Natural killer cell (primary cell): Measurements from ENCODE around the gene HTR1A. TPM values are rescaled to one million over a fixed set of nuclear protein-coding genes. Genes with fewer than 3 reads are reported as not detected.

ENCODE experiments used
- ATAC-seq, 3 donors: fragments of 150-1000 bp in 2 of 3; fragments of 200-7000 bp in 1 of 3; cut with Tn5 transposase; 1 replicate in 1 of 3; 2 replicates in 2 of 3; pipeline ENCODE4 v1.10.0; 2021; ENCODE audit warnings: mild to moderate bottlenecking in 2 of 3, moderate library complexity in 2 of 3
- DNase-seq, 2 donors: peaks; one replicate each; pipeline versions ENCODE4 v3.0.0 to v3.0.0-alpha.2; 2013 to 2021; ENCODE audit warnings: mixed read lengths in 1 of 2
- H3K27ac ChIP-seq: one replicate; pipeline ENCODE4 v1.5.1; 2013; ENCODE audit warnings: mild to moderate bottlenecking, low read length
- H3K27me3 ChIP-seq: one replicate; pipeline ENCODE4 v1.6.1; 2013; ENCODE audit warnings: low read length; ENCODE audit not compliant: control insufficient read depth, insufficient read depth
- H3K36me3 ChIP-seq: one replicate; pipeline ENCODE4 v1.6.1; 2013; ENCODE audit warnings: low read length; ENCODE audit not compliant: control insufficient read depth, insufficient read depth
- H3K4me1 ChIP-seq: one replicate; pipeline ENCODE4 v1.6.1; 2013; ENCODE audit warnings: low read length; ENCODE audit not compliant: control insufficient read depth, insufficient read depth
- H3K4me3 ChIP-seq: one replicate; pipeline ENCODE4 v1.5.1; 2013; ENCODE audit warnings: low read length
- H3K9me3 ChIP-seq: one replicate; pipeline ENCODE4 v1.6.1; 2013; ENCODE audit warnings: low read length; ENCODE audit not compliant: control insufficient read depth, insufficient read depth
- H3K27ac Mint-ChIP-seq, 2 donors: one replicate each; pipeline ENCODE4 v1.8.0; 2022; ENCODE audit warnings: mild to moderate bottlenecking in 2 of 2, mixed read lengths in 2 of 2, moderate library complexity in 1 of 2
- H3K27me3 Mint-ChIP-seq, 2 donors: one replicate each; pipeline ENCODE4 v1.8.0; 2022; ENCODE audit warnings: low read depth in 2 of 2, mixed read lengths in 2 of 2
- H3K36me3 Mint-ChIP-seq: one replicate; pipeline ENCODE4 v1.8.0; 2022; ENCODE audit warnings: mixed read lengths
- H3K4me1 Mint-ChIP-seq, 2 donors: one replicate each; pipeline ENCODE4 v1.8.0; 2022; ENCODE audit warnings: mixed read lengths in 2 of 2
- H3K4me3 Mint-ChIP-seq: one replicate; pipeline ENCODE4 v1.8.0; 2022; ENCODE audit warnings: mild to moderate bottlenecking, moderate library complexity, mixed read lengths
- H3K9me3 Mint-ChIP-seq, 2 donors: one replicate each; pipeline ENCODE4 v1.8.0; 2022; ENCODE audit warnings: mixed read lengths in 2 of 2
- WGBS: methylation state at CpG from one replicate; pipeline ENCODE4 v1.1.7; 2013; ENCODE audit warnings: missing lambda C conversion rate; ENCODE audit not compliant: insufficient coverage; 5-methylcytosine and 5-hydroxymethylcytosine counted together
- intact Hi-C: fragments of 100-400 bp; cut with micrococcal nuclease; formaldehyde crosslinking; loops from one replicate; pipeline ENCODE4 v1.14.2; 2022
- total RNA-seq, 4 donors: library from RNA; stranded (reverse); fragments of 120-200 nt in 1 of 4; gene quantifications; one replicate each; pipeline versions ENCODE4 v1.2.3 to v1.2.4, GENCODE V29; 2013 to 2022
- TF ChIP-seq, protein P1 (sequence below): fragments of 200-600 bp; IDR thresholded peaks from one replicate; pipeline ENCODE4 v1.8.0; 2022; ENCODE audit warnings: antibody characterized with exemption

HTR1A gene
- total RNA-seq, 3 donors from 2014 or later (not counting 1 experiment from before 2014, with no cell fraction given) = not detected

DNA sequence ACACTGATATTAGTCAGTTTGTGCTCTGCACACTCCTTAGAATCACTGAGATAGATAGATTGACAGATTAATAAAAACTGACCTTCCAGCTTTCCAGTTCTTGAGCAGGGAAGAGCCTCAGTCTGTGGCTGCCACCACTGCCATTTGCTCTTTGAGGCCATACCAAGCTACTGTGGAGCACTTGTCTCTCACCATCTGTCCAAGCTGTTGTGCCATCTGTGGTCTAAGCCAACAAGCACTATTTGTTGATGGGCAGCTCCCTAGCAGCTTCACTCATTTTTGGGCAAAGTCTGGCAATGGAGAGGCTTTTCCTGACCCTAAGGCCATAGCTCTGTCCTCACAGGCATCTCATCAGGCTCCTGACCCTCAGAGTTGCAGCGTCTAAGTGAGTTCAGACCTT is 30.4 kb downstream of the HTR1A start:
- Mint-ChIP-seq H3K36me3 (peaks cover 5% of the 10 kb centered on the region), H3K4me3 (no peak overlapping the region), H3K27ac (no peak overlapping the region), H3K9me3 (peaks cover 12 to 18% of the 10 kb centered on the region in 2 donors), H3K27me3 (no peaks in the 10 kb centered on the region), H3K4me1 (no peaks in the 10 kb centered on the region)
- Histone ChIP-seq H3K9me3 (peaks cover 4% of the 10 kb centered on the region), H3K27ac (no peak overlapping the region), H3K36me3 (no peaks in the 10 kb centered on the region), H3K27me3 (no peaks in the 10 kb centered on the region), H3K4me1 (no peaks in the 10 kb centered on the region), H3K4me3 (no peak overlapping the region)
- DNase-seq (no peak), ATAC-seq (no peak)
- 89% methylated on average over 1 of the region's 1 CpG for WGBS
- intact Hi-C loops = no loop called here
- TF ChIP-seq, protein P1, sequence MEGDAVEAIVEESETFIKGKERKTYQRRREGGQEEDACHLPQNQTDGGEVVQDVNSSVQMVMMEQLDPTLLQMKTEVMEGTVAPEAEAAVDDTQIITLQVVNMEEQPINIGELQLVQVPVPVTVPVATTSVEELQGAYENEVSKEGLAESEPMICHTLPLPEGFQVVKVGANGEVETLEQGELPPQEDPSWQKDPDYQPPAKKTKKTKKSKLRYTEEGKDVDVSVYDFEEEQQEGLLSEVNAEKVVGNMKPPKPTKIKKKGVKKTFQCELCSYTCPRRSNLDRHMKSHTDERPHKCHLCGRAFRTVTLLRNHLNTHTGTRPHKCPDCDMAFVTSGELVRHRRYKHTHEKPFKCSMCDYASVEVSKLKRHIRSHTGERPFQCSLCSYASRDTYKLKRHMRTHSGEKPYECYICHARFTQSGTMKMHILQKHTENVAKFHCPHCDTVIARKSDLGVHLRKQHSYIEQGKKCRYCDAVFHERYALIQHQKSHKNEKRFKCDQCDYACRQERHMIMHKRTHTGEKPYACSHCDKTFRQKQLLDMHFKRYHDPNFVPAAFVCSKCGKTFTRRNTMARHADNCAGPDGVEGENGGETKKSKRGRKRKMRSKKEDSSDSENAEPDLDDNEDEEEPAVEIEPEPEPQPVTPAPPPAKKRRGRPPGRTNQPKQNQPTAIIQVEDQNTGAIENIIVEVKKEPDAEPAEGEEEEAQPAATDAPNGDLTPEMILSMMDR = no peak

DNA sequence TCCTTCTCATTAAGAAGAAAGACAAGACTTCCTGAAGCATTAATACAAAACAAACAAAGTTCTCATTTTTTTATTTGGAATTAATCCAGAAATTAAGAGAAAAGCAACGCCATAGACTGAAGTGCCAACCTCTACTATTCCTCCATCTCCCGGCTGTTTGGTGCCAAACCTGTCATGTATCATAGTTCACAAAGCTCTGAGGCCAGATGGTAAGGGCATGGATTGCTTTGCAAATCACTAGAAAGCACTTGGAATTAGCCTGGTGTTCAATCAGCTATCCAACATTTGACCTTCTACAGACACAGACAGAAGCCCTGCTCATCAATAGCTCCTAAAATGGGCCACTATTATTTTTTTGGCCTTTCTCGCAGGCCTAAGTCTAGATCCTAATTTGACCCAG is 33.8 kb downstream of the HTR1A start:
- Histone ChIP-seq H3K27me3 (no peaks in the 10 kb centered on the region), H3K36me3 (no peaks in the 10 kb centered on the region), H3K9me3 (no peaks in the 10 kb centered on the region), H3K4me1 (no peaks in the 10 kb centered on the region), H3K27ac (no peak overlapping the region), H3K4me3 (no peak overlapping the region)
- Mint-ChIP-seq H3K4me1 (no peaks in the 10 kb centered on the region), H3K27ac (no peak overlapping the region), H3K27me3 (no peaks in the 10 kb centered on the region), H3K4me3 (no peak overlapping the region), H3K9me3 (peaks cover 5 to 9% of the 10 kb centered on the region in 2 donors), H3K36me3 (no peaks in the 10 kb centered on the region)
- no peak for ATAC-seq
- 84% methylated on average over 3 of the region's 3 CpGs for WGBS
- intact Hi-C loops = no loop called here
- TF ChIP-seq, protein P1 = no peak
- DNase-seq = no peak

DNA sequence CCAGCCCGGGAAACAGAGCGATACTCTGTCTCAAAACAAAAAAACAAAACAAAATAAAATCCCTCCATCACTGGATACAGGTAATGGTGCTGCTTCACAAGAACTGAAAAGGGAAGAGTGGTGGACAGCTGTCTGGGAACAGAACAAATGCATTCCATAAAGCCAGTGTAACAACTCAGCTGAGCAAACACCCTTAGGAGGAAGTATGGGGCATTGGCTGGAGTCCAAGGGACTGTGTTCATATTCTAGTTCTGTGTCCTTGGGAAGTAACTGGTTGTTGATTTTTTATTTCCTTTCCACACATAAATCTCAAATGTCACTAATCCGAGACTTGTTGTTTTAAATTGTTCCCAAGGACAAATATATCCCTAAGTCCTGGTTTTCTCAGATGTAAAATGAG is 38.3 kb downstream of the HTR1A start:
- 80% methylated on average over 3 of the region's 3 CpGs for WGBS
- Histone ChIP-seq H3K27ac (no peak overlapping the region), H3K36me3 (no peaks in the 10 kb centered on the region), H3K9me3 (no peaks in the 10 kb centered on the region), H3K27me3 (no peaks in the 10 kb centered on the region), H3K4me1 (no peaks in the 10 kb centered on the region), H3K4me3 (no peak overlapping the region)
- TF ChIP-seq, protein P1 = no peak
- H3K36me3 Mint-ChIP-seq = no peaks in the 10 kb centered on the region
- no peaks in the 10 kb centered on the region for H3K27me3 Mint-ChIP-seq
- H3K4me3 Mint-ChIP-seq = no peak overlapping the region
- no peaks in the 10 kb centered on the region for H3K4me1 Mint-ChIP-seq
- H3K9me3 Mint-ChIP-seq = peaks cover 12 to 15% of the 10 kb centered on the region in 2 donors
- intact Hi-C loops = no loop called here
- DNase-seq = no peak
- no peak overlapping the region for H3K27ac Mint-ChIP-seq
- no peak for ATAC-seq

DNA sequence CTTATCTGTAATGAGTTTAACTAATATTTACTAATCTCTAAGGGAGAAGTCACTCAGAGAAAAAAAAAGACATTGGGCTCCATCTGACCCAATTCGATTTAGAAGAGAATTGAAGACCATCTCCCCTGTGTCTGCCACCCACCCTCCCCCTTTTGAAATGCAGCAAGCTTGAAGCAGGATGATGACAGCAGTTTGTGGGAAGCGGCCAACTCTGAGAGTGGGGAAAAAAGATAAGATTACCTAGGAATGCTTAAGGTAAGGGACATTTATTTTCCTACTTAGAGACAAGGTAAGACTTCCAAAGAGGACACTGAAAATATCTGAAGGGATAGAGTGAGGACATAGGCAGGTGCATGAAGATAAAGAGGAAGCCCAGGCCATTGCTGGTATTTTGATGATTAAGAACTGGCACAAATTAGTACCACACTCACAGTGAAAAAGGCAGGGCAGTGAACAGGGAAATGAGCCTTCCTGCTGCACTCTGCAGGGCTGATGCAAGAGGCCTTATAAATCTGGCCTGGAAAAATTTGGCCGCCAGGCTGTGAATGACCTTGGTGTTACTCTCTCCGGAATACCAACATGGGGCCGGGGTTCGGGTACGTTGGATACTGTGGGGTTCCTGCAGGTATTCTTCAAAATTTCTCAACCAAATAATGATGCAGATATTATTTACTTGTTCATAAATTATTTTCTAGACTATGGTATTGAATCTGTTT is 42.3 kb downstream of the HTR1A start:
- Histone ChIP-seq H3K4me1 (no peaks in the 10 kb centered on the region), H3K9me3 (no peaks in the 10 kb centered on the region), H3K36me3 (no peaks in the 10 kb centered on the region), H3K27ac (no peak overlapping the region), H3K27me3 (no peaks in the 10 kb centered on the region), H3K4me3 (no peak overlapping the region)
- Mint-ChIP-seq H3K27ac (no peak overlapping the region), H3K9me3 (peaks cover 14 to 19% of the 10 kb centered on the region in 2 donors), H3K27me3 (no peaks in the 10 kb centered on the region), H3K4me3 (no peak overlapping the region), H3K4me1 (no peaks in the 10 kb centered on the region), H3K36me3 (no peaks in the 10 kb centered on the region)
- DNase-seq (no peak), ATAC-seq (no peak)
- intact Hi-C loops = no loop called here
- TF ChIP-seq, protein P1 = no peak
- WGBS = 77% methylated on average over 7 of the region's 7 CpGs
